Activated CD4-positive, alpha-beta T cell treated with anti-CD3 and anti-CD28 coated beads, Interleukin-2, Interleukin-6, amounts not matched to agents 100 ng/mL and 50 ng/mL, durations not matched to agents 16 hours and 8 hours (primary cell): ENCODE data around the gene SULT2B1.

Experiments used
- DNase-seq: peaks from one replicate; pipeline ENCODE4 v3.0.0-alpha.2; 2020

Gene SULT2B1

GRCh38 chr19:48606463-48607358 is 54.7 kb downstream of the SULT2B1 start, which contains the start of gene SPACA4:
TSS of gene SPACA4 (plus strand) at chr19:48606742. CDS start at chr19:48606979, 237 bp downstream.
- no peak for DNase-seq

GRCh38 chr19:48607359-48607755 is 55.4 kb downstream of the SULT2B1 start:
- no peak for DNase-seq

- DNase-seq, result peak; percentile 63
These were observed 56.9 kb downstream of the SULT2B1 start for GRCh38 chr19:48608798-48609263.

GRCh38 chr19:48609571-48610108 is 57.7 kb downstream of the SULT2B1 start:
- no peak for DNase-seq

- DNase-seq, result no peak
These were observed 59.9 kb downstream of the SULT2B1 start for GRCh38 chr19:48611872-48612271.

- DNase-seq, result no peak
These were observed 61.3 kb downstream of the SULT2B1 start for GRCh38 chr19:48613024-48613851.

- no peak for DNase-seq
These were observed 62.0 kb downstream of the SULT2B1 start for GRCh38 chr19:48613852-48614435.

- DNase-seq, result no peak
These were observed 62.7 kb downstream of the SULT2B1 start, which contains the start of gene FAM83E for GRCh38 chr19:48614436-48615230. TSS of gene FAM83E (minus strand) at chr19:48615076. CDS start at chr19:48613372, 1,704 bp downstream.

- no peak for DNase-seq
These were observed 63.5 kb downstream of the SULT2B1 start for GRCh38 chr19:48615231-48616040.

- no peak for DNase-seq
These were observed 64.1 kb downstream of the SULT2B1 start for GRCh38 chr19:48616041-48616436.

- no peak for DNase-seq
These were observed 64.6 kb downstream of the SULT2B1 start for GRCh38 chr19:48616491-48617056.

- DNase-seq, result no peak
These were observed 65.4 kb downstream of the SULT2B1 start for GRCh38 chr19:48617146-48617937.

- no peak for DNase-seq
These were observed 66.4 kb downstream of the SULT2B1 start for GRCh38 chr19:48618278-48618915.

GRCh38 chr19:48618916-48619691 is 67.1 kb downstream of the SULT2B1 start, which contains the start of the genes RPL18 and SPHK2:
TSS of gene RPL18 (minus strand) at chr19:48619178. CDS start at chr19:48619143, 35 bp downstream.
TSS of gene SPHK2 (plus strand) at chr19:48619506. CDS start at chr19:48620515, 1,009 bp downstream.
- DNase-seq, result peak; percentile 97

- DNase-seq, result no peak
These were observed 68.0 kb downstream of the SULT2B1 start for GRCh38 chr19:48619692-48620585.

- no peak for DNase-seq
These were observed 71.6 kb downstream of the SULT2B1 start for GRCh38 chr19:48623556-48624066.
